HepG2 (cell line): ENCODE results near the gene KL. TPM values are rescaled to one million over a fixed set of nuclear protein-coding genes. Genes with fewer than 3 reads are reported as not detected.

Experiments
- ATAC-seq: fragments of 200-7000 bp; cut with Tn5 transposase; 3 replicates; pipeline ENCODE4 v1.9.1; 2020; ENCODE audit warnings: mild to moderate bottlenecking, moderate library complexity
- BruUV-seq: library from RNA; stranded (reverse); fragments of 400-500 nt; replicated peaks from 2 replicates; lab custom pipeline; 2021; lab: Mats Ljungman, UMichigan
- CTCF ChIA-PET: fragments of 300-600 bp; formaldehyde crosslinking; extraction: SDS; loops from one replicate; lab custom pipeline; 2021; ENCODE audit warnings: low total read pairs, inconsistent platforms, low intra/inter-chr PET ratio; lab: Yijun Ruan, JAX
- POLR2A ChIA-PET: fragments of 350-600 bp; sonication (Branson Sonifier 250); formaldehyde crosslinking; loops from one replicate; lab custom pipeline; 2020; ENCODE audit warnings: antibody characterized with exemption, inconsistent platforms; lab: Yijun Ruan, JAX
- DNase-seq: peaks from one replicate; pipeline ENCODE4 v3.0.0-alpha.2; 2015; ENCODE audit warnings: low spot score
- FAIRE-seq: peaks from 3 replicates; lab custom pipeline; 2011; peaks lifted over from hg19 to GRCh38; lab: Jason Lieb, UNC
- H2AFZ ChIP-seq: one replicate; pipeline ENCODE4 v1.6.1; 2011; ENCODE audit warnings: low read length, inconsistent platforms
- H3K27ac ChIP-seq: fragments of 300-600 bp; 3 replicates; pipeline ENCODE4 v1.8.0; 2011; ENCODE audit warnings: mixed run types, mild to moderate bottlenecking, mixed read lengths, low read length, inconsistent platforms; ENCODE audit not compliant: insufficient read depth; ENCODE audit errors: extremely low read length
- H3K27me3 ChIP-seq, 2 experiments: fragments of 200-600 bp in 1 of 2; 2 replicates in 1 of 2; 3 replicates in 1 of 2; pipeline versions ENCODE4 v1.6.0 to v1.8.0; 2011; ENCODE audit warnings: low read length in 2 of 2, mild to moderate bottlenecking in 2 of 2, moderate library complexity in 2 of 2, inconsistent platforms in 1 of 2; ENCODE audit not compliant: insufficient read depth in 2 of 2, control insufficient read depth in 1 of 2
- H3K36me3 ChIP-seq, 2 experiments: fragments of 200-600 bp in 1 of 2; replicated peaks in 1 of 2; 2 replicates in 1 of 2; 3 replicates in 1 of 2; pipeline versions ENCODE4 v1.5.1 to v1.8.0; 2011; ENCODE audit warnings: low read length in 2 of 2, inconsistent platforms in 1 of 2; ENCODE audit not compliant: insufficient read depth in 2 of 2, control insufficient read depth in 1 of 2
- H3K4me1 ChIP-seq: 2 replicates; pipeline ENCODE4 v1.5.1; 2012; ENCODE audit warnings: low read length, inconsistent platforms; ENCODE audit not compliant: insufficient read depth
- H3K4me2 ChIP-seq: 2 replicates; pipeline ENCODE4 v1.6.0; 2011; ENCODE audit warnings: low read depth, low read length, inconsistent platforms
- H3K4me3 ChIP-seq, 3 experiments: fragments of 200-600 bp in 1 of 3; sonication (generic), shearing (Covaris generic) in 1 of 3; replicated peaks in 1 of 3; 2 replicates each; pipeline ENCODE4 v1.5.1; 2011 to 2016; ENCODE audit warnings: low read length in 3 of 3, inconsistent platforms in 2 of 3, low read depth in 2 of 3, mild to moderate bottlenecking in 2 of 3, control low read depth in 1 of 3, mixed read lengths in 1 of 3; ENCODE audit not compliant: insufficient read depth in 1 of 3
- H3K79me2 ChIP-seq: one replicate; pipeline ENCODE4 v1.6.1; 2011; ENCODE audit warnings: low read length, inconsistent platforms; ENCODE audit not compliant: insufficient read depth
- H3K9ac ChIP-seq: 2 replicates; pipeline ENCODE4 v1.6.0; 2011; ENCODE audit warnings: mild to moderate bottlenecking, low read depth, low read length, inconsistent platforms; ENCODE audit not compliant: insufficient read depth
- H3K9me3 ChIP-seq: 2 replicates; pipeline ENCODE4 v1.5.1; 2012; ENCODE audit warnings: mild to moderate bottlenecking, low read length
- H4K20me1 ChIP-seq: 2 replicates; pipeline ENCODE4 v1.6.0; 2011; ENCODE audit warnings: inconsistent platforms, mild to moderate bottlenecking, low read length, moderate library complexity; ENCODE audit not compliant: insufficient read depth
- ADNP ChIP-seq: sonication (generic); formaldehyde crosslinking; IDR thresholded peaks from 2 replicates; pipeline ENCODE4 v1.4.0; 2020; ENCODE audit warnings: missing genetic modification reagents
- ARNT ChIP-seq: fragments of 450-650 bp; IDR thresholded peaks from 2 replicates; pipeline ENCODE4 v1.6.1; 2017
- JUNB ChIP-seq: sonication (generic); formaldehyde crosslinking; IDR thresholded peaks from 2 replicates; pipeline ENCODE4 v1.8.0; 2022; ENCODE audit warnings: missing genetic modification reagents, mild to moderate bottlenecking, borderline replicate concordance
- MED1 ChIP-seq: sonication (generic); formaldehyde crosslinking; IDR thresholded peaks from 2 replicates; pipeline ENCODE4 v1.4.0; 2020; ENCODE audit warnings: missing genetic modification reagents
- SALL1 ChIP-seq: sonication (generic); formaldehyde crosslinking; IDR thresholded peaks from 2 replicates; pipeline ENCODE4 v1.8.0; 2022; ENCODE audit warnings: mild to moderate bottlenecking, missing genetic modification reagents
- SOX5 ChIP-seq: IDR thresholded peaks from 2 replicates; pipeline ENCODE4 v1.6.1; 2016; ENCODE audit warnings: borderline replicate concordance
- YY1 ChIP-seq: IDR thresholded peaks from 2 replicates; pipeline ENCODE4 v1.6.1; 2011; ENCODE audit warnings: low read length, low read depth, moderate library complexity, mild to moderate bottlenecking; ENCODE audit not compliant: insufficient read depth, insufficient replicate concordance
- ZKSCAN8 ChIP-seq: IDR thresholded peaks from 2 replicates; pipeline ENCODE4 v1.6.1; 2016; ENCODE audit warnings: borderline replicate concordance, missing genetic modification reagents, missing compliant biosample characterization
- ZMAT3 ChIP-seq: sonication (generic); formaldehyde crosslinking; conservative IDR thresholded peaks from 2 replicates; pipeline ENCODE4 v1.7.0; 2021; ENCODE audit warnings: missing genetic modification reagents
- ZNF501 ChIP-seq: sonication (generic); formaldehyde crosslinking; IDR thresholded peaks from 2 replicates; pipeline ENCODE4 v1.5.1; 2020; ENCODE audit warnings: mild to moderate bottlenecking, moderate library complexity, missing genetic modification reagents
- ZNF558 ChIP-seq: sonication (generic); formaldehyde crosslinking; IDR thresholded peaks from 2 replicates; pipeline ENCODE4 v1.9.0; 2022; ENCODE audit warnings: mild to moderate bottlenecking, missing genetic modification reagents, borderline replicate concordance
- ZNF570 ChIP-seq: sonication (generic); formaldehyde crosslinking; IDR thresholded peaks from 2 replicates; pipeline ENCODE4 v1.4.0; 2020; ENCODE audit warnings: mild to moderate bottlenecking, missing genetic modification reagents, borderline replicate concordance
- ZNF614 ChIP-seq: IDR thresholded peaks from 2 replicates; pipeline ENCODE4 v1.6.1; 2018; ENCODE audit warnings: missing biosample characterization, missing genetic modification reagents, inconsistent platforms, borderline replicate concordance
- ZNF672 ChIP-seq: sonication (generic); formaldehyde crosslinking; IDR thresholded peaks from 2 replicates; pipeline ENCODE4 v1.8.1; 2022; ENCODE audit warnings: missing genetic modification reagents
- ZNF777 ChIP-seq: sonication (generic); formaldehyde crosslinking; IDR thresholded peaks from 2 replicates; pipeline ENCODE4 v1.4.0; 2020; ENCODE audit warnings: missing genetic modification reagents
- ZNF879 ChIP-seq: sonication (generic); formaldehyde crosslinking; IDR thresholded peaks from 2 replicates; pipeline ENCODE4 v1.8.1; 2023; ENCODE audit warnings: missing genetic modification reagents
- WGBS: methylation state at CpG from one replicate; pipeline ENCODE4 v1.1.6; 2017; ENCODE audit warnings: low lambda C conversion rate; 5-methylcytosine and 5-hydroxymethylcytosine counted together
- in situ Hi-C: cut with HindIII; loops from 2 replicates; pipeline ENCODE4 v1.10.0; 2017; ENCODE audit warnings: low pct_unique_long_range_greater_than_20kb; ENCODE audit not compliant: extremely low pct_ligation_motif_present
- intact Hi-C: fragments of 100-400 bp; cut with micrococcal nuclease; formaldehyde crosslinking; loops from one replicate; pipeline ENCODE4 v1.10.0; 2022; ENCODE audit not compliant: unreplicated experiment
- polyA plus RNA-seq, 8 experiments: library from polyadenylated mRNA; depleted of rRNA in 3 of 8; stranded (reverse) in 7 of 8; unstranded in 1 of 8; fragments of >200 nt; fragmentation: Illumina TruSeq in 4 of 8; extraction: Trizol in 4 of 8; gene quantifications; 2 replicates each; pipeline versions ENCODE4 v1.2.1 to v1.2.3, GENCODE V29; 2011 to 2016; ENCODE audit warnings: low read depth in 4 of 8, missing spikeins in 1 of 8, mixed read lengths in 1 of 8; ENCODE audit not compliant: insufficient read depth in 1 of 8
- total RNA-seq, 5 experiments: library from RNA; depleted of rRNA; stranded (reverse); fragments of >200 nt; fragmentation: Illumina TruSeq; extraction: Trizol; gene quantifications; 2 replicates each; pipeline ENCODE4 v1.2.3, GENCODE V29; 2016; ENCODE audit warnings: low read depth in 1 of 5
- TF ChIP-seq, protein P1 (sequence below): sonication (generic); formaldehyde crosslinking; IDR thresholded peaks from 2 replicates; pipeline ENCODE4 v1.5.1; 2020; ENCODE audit warnings: missing genetic modification reagents, mild to moderate bottlenecking, borderline replicate concordance
- TF ChIP-seq, protein P2 (sequence below): IDR thresholded peaks from 2 replicates; pipeline ENCODE4 v1.6.1; 2012; ENCODE audit warnings: low read depth, low read length, improper control_type of control experiment

KL gene
- total and polyA plus RNA-seq, 2 of the 13 experiments (the other 11 are each of a cell fraction or from before 2014, with no cell fraction given): not detected

DNA sequence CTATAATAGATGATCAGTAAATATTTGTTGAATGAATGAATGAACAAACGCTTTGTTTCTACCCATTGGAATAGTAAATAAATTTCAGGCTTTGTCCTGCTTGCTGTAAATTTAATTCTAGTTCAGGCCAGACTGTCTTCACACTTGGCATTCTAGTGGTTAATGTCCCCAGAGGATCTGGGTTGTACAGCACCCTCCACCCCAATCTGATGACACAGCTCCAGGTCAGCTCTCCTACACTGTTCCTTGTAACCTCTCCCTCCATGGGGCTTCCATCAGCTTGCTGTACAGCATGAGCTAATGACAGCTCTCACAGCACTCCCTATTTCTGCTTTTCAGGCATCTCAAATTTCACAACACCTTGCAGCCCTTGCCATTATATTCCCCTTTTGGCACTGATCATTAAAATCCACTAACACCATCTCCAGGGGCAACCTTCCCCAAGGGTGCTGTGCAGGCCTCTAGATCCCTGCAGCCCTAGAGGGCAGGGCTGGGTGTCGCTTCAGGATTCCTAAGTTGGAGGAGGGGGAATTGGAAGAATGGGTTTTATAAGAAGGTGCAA lies 12.7 kb upstream of the KL start:
- Histone ChIP-seq H3K4me1 (peaks cover 18% of the 10 kb centered on the region), H3K36me3 (no peaks in the 10 kb centered on the region), H4K20me1 (no peaks in the 10 kb centered on the region), H2AFZ (no peak overlapping the region), H3K27me3 (peaks cover 0 to 5% of the 10 kb centered on the region in 2 experiments; a peak in 1 of 5 replicates), H3K9ac (no peak overlapping the region), H3K79me2 (no peaks in the 10 kb centered on the region), H3K27ac (no peak overlapping the region), H3K9me3 (peaks cover 12% of the 10 kb centered on the region), H3K4me2 (no peak overlapping the region), H3K4me3 (no peak overlapping the region)
- TF ChIP-seq SOX5 (CRISPR knock-in tag) (no peak), ZNF879 (CRISPR knock-in tag) (no peak), ARNT (no peak), ZKSCAN8 (CRISPR knock-in tag) (no peak), SALL1 (no peak), ZNF501 (CRISPR knock-in tag) (no peak), YY1 (no peak), MED1 (CRISPR knock-in tag) (no peak), ZNF558 (CRISPR knock-in tag) (no peak), JUNB (CRISPR knock-in tag) (no peak), ZNF570 (CRISPR knock-in tag) (no peak), ZMAT3 (CRISPR knock-in tag) (no peak), ZNF672 (CRISPR knock-in tag) (no peak), ZNF614 (CRISPR knock-in tag) (no peak), ADNP (CRISPR knock-in tag) (no peak), ZNF777 (no peak)
- TF ChIP-seq, protein P1, sequence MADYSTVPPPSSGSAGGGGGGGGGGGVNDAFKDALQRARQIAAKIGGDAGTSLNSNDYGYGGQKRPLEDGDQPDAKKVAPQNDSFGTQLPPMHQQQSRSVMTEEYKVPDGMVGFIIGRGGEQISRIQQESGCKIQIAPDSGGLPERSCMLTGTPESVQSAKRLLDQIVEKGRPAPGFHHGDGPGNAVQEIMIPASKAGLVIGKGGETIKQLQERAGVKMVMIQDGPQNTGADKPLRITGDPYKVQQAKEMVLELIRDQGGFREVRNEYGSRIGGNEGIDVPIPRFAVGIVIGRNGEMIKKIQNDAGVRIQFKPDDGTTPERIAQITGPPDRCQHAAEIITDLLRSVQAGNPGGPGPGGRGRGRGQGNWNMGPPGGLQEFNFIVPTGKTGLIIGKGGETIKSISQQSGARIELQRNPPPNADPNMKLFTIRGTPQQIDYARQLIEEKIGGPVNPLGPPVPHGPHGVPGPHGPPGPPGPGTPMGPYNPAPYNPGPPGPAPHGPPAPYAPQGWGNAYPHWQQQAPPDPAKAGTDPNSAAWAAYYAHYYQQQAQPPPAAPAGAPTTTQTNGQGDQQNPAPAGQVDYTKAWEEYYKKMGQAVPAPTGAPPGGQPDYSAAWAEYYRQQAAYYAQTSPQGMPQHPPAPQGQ (CRISPR knock-in tag): no peak
- TF ChIP-seq, protein P2, sequence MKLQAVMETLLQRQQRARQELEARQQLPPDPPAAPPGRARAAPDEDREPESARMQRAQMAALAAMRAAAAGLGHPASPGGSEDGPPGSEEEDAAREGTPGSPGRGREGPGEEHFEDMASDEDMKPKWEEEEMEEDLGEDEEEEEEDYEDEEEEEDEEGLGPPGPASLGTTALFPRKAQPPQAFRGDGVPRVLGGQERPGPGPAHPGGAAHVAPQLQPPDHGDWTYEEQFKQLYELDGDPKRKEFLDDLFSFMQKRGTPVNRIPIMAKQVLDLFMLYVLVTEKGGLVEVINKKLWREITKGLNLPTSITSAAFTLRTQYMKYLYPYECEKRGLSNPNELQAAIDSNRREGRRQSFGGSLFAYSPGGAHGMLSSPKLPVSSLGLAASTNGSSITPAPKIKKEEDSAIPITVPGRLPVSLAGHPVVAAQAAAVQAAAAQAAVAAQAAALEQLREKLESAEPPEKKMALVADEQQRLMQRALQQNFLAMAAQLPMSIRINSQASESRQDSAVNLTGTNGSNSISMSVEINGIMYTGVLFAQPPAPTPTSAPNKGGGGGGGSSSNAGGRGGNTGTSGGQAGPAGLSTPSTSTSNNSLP: no peak
- intact Hi-C loops: no loop called here
- CTCF ChIA-PET: no interaction called here
- peak; percentile 61 for ATAC-seq
- DNase-seq: no peak
- WGBS: 20% methylated on average over 2 of the region's 2 CpGs
- in situ Hi-C loops: no loop called here
- FAIRE-seq: no peak
- POLR2A ChIA-PET: no interaction called here
- BruUV-seq: no TSS peak
